HCT116 (cell line): ENCODE measurements around the gene HPX. TPM values are rescaled to one million over a fixed set of nuclear protein-coding genes. Genes with fewer than 3 reads are reported as not detected.
A peak's percentile ranks its signal among the peaks of the same experiment; 100 is the strongest.

ENCODE experiments used
- ATAC-seq: fragments of 200-7000 bp; cut with Tn5 transposase; 2 replicates; pipeline ENCODE4 v1.9.1; 2020; ENCODE audit warnings: mild to moderate bottlenecking, moderate library complexity
- BruUV-seq: library from RNA; stranded (reverse); fragments of 400-500 nt; replicated peaks from 2 replicates; lab custom pipeline; 2021; lab: Mats Ljungman, UMichigan
- CTCF ChIA-PET: fragments of 300-600 bp; sonication (Branson Sonifier 250); formaldehyde crosslinking; loops from one replicate; lab custom pipeline; 2021; ENCODE audit warnings: antibody characterized with exemption; lab: Charles Lee
- POLR2A ChIA-PET: fragments of 300-600, 350-600 bp; sonication (Branson Sonifier 250); formaldehyde crosslinking; loops from one replicate; lab custom pipeline; 2021; ENCODE audit warnings: antibody characterized with exemption; lab: Charles Lee
- RAD21 ChIA-PET, 2 experiments: fragments of 300-600 bp; sonication (Branson Sonifier 250); formaldehyde crosslinking; loops; one replicate each; lab custom pipeline; 2023; ENCODE audit warnings: low total read pairs in 2 of 2; ENCODE audit not compliant: uncharacterized antibody in 2 of 2, unreplicated experiment in 2 of 2, low non-redundant PET in 1 of 2; lab: Charles Lee
- DNase-seq: peaks from one replicate; pipeline ENCODE4 v3.0.0-alpha.2; 2010; ENCODE audit warnings: low read depth, low spot score
- H2AFZ ChIP-seq: fragments of 200-600 bp; shearing (Covaris generic), sonication (generic); 2 replicates; pipeline ENCODE4 v1.6.1; 2017; ENCODE audit warnings: low read depth, mixed run types, mixed read lengths, antibody characterized with exemption, low read length; ENCODE audit not compliant: poor library complexity, severe bottlenecking
- H3K27ac ChIP-seq: 2 replicates; pipeline ENCODE4 v1.5.1; 2012; ENCODE audit warnings: low read depth, low read length
- H3K27me3 ChIP-seq: fragments of 200-600 bp; sonication (generic); 2 replicates; pipeline ENCODE4 v1.6.1; 2016; ENCODE audit warnings: mixed run types, low read length, mixed read lengths; ENCODE audit not compliant: insufficient read depth
- H3K36me3 ChIP-seq, 2 experiments: fragments of 200-500 bp in 1 of 2; fragments of 200-600 bp in 1 of 2; sonication (Bioruptor generic) in 1 of 2; sonication (generic) in 1 of 2; 2 replicates each; pipeline versions ENCODE4 v1.5.1 to v1.6.1; 2014 to 2016; ENCODE audit warnings: low read length in 2 of 2, inconsistent platforms in 1 of 2, mixed read lengths in 1 of 2, mixed run types in 1 of 2; ENCODE audit not compliant: insufficient read depth in 2 of 2, control insufficient read depth in 1 of 2
- H3K4me1 ChIP-seq, 2 experiments: fragments of 200-600 bp in 1 of 2; sonication (generic) in 1 of 2; 2 replicates each; pipeline versions ENCODE4 v1.5.1 to v1.6.1; 2012 to 2017; ENCODE audit warnings: low read length in 2 of 2, inconsistent platforms in 1 of 2, mild to moderate bottlenecking in 1 of 2, mixed read lengths in 1 of 2, mixed run types in 1 of 2, moderate library complexity in 1 of 2; ENCODE audit not compliant: insufficient read depth in 2 of 2, control insufficient read depth in 1 of 2
- H3K4me2 ChIP-seq: fragments of 200-600 bp; sonication (generic); 2 replicates; pipeline ENCODE4 v1.6.1; 2017; ENCODE audit warnings: mixed run types, low read length, mixed read lengths
- H3K4me3 ChIP-seq, 2 experiments: fragments of 200-600 bp in 1 of 2; sonication (generic) in 1 of 2; replicated peaks in 1 of 2; 2 replicates each; pipeline ENCODE4 v1.5.1; 2011 to 2016; ENCODE audit warnings: low read length in 2 of 2, control low read depth in 1 of 2, low read depth in 1 of 2, mild to moderate bottlenecking in 1 of 2, mixed read lengths in 1 of 2, mixed run types in 1 of 2
- H3K79me2 ChIP-seq: fragments of 200-600 bp; sonication (generic); 2 replicates; pipeline ENCODE4 v1.6.1; 2017; ENCODE audit warnings: mild to moderate bottlenecking, mixed run types, low read length, moderate library complexity, mixed read lengths; ENCODE audit not compliant: insufficient read depth
- H3K9ac ChIP-seq: fragments of 200-600 bp; sonication (generic); 2 replicates; pipeline ENCODE4 v1.6.1; 2016; ENCODE audit warnings: low read length, mixed read lengths
- H3K9me2 ChIP-seq: fragments of 200-600 bp; sonication (generic), shearing (Covaris generic); 2 replicates; pipeline ENCODE4 v1.6.1; 2017; ENCODE audit warnings: mixed run types, mild to moderate bottlenecking, moderate library complexity; ENCODE audit not compliant: insufficient read depth
- H3K9me3 ChIP-seq, 2 experiments: fragments of 200-500 bp in 1 of 2; fragments of 200-600 bp in 1 of 2; sonication (Bioruptor generic) in 1 of 2; sonication (generic) in 1 of 2; 2 replicates each; pipeline ENCODE4 v1.6.1; 2014 to 2017; ENCODE audit warnings: low read length in 2 of 2, mixed read lengths in 2 of 2, inconsistent platforms in 1 of 2, low read depth in 1 of 2, mild to moderate bottlenecking in 1 of 2, mixed run types in 1 of 2, moderate library complexity in 1 of 2; ENCODE audit not compliant: control insufficient read depth in 1 of 2, insufficient read depth in 1 of 2
- H4K20me1 ChIP-seq: fragments of 200-600 bp; sonication (generic), shearing (Covaris generic); 2 replicates; pipeline ENCODE4 v1.6.1; 2017; ENCODE audit warnings: mixed run types, mild to moderate bottlenecking, moderate library complexity; ENCODE audit not compliant: insufficient read depth
- CTCF ChIP-seq, 3 experiments: fragments of 200-600 bp in 1 of 3; sonication (generic) in 1 of 3; IDR thresholded peaks in 2 of 3; conservative IDR thresholded peaks in 1 of 3; 2 replicates each; pipeline ENCODE4 v1.5.1; 2012 to 2017; ENCODE audit warnings: low read depth in 2 of 3, low read length in 2 of 3, antibody characterized with exemption in 1 of 3, borderline replicate concordance in 1 of 3, control low read depth in 1 of 3, mild to moderate bottlenecking in 1 of 3, mixed read lengths in 1 of 3, mixed run types in 1 of 3, moderate library complexity in 1 of 3; ENCODE audit not compliant: insufficient read depth in 1 of 3
- EGR1 ChIP-seq: IDR thresholded peaks from 2 replicates; pipeline ENCODE4 v1.6.1; 2012; ENCODE audit warnings: low read depth
- FOSL1 ChIP-seq: IDR thresholded peaks from 2 replicates; pipeline ENCODE4 v1.6.1; 2012; ENCODE audit warnings: low read depth
- POLR2AphosphoS5 ChIP-seq: IDR thresholded peaks from 2 replicates; pipeline ENCODE4 v1.6.1; 2011; ENCODE audit warnings: mild to moderate bottlenecking, low read depth, low read length, moderate library complexity
- SIN3A ChIP-seq: IDR thresholded peaks from 2 replicates; pipeline ENCODE4 v1.6.1; 2012; ENCODE audit warnings: low read depth
- SP1 ChIP-seq: IDR thresholded peaks from 2 replicates; pipeline ENCODE4 v1.6.1; 2012; ENCODE audit warnings: low read depth
- ZFX ChIP-seq: fragments of 450-650 bp; IDR thresholded peaks from 2 replicates; pipeline ENCODE4 v1.6.1; 2017
- intact Hi-C: fragments of 100-400 bp; cut with micrococcal nuclease; formaldehyde crosslinking; loops from 2 replicates; pipeline ENCODE4 v1.10.0; 2022
- total RNA-seq: library from RNA; stranded (reverse); gene quantifications from one replicate; pipeline ENCODE4 v1.2.1, GENCODE V29; 2021; ENCODE audit not compliant: unreplicated experiment

The HPX gene
- total RNA-seq, 1 experiment from 2014 or later, result 4.6 TPM

- Histone ChIP-seq H3K9me3 (no peaks in the 10 kb centered on the region), H3K36me3 (peaks cover 3 to 21% of the 10 kb centered on the region in 2 experiments; a peak in 1 of 4 replicates), H3K9me2 (no peaks in the 10 kb centered on the region), H3K27ac (peak within 1 kb of the TSS; percentile 67), H3K9ac (peak within 1 kb of the TSS; percentile 74), H4K20me1 (no peaks in the 10 kb centered on the region), H3K4me3 (peak within 1 kb of the TSS; percentile 81 to 85), H3K79me2 (peaks cover 3% of the 10 kb centered on the region; the same call in 1 of the 2 replicates), H2AFZ (no peak within 1 kb of the TSS), H3K27me3 (no peaks in the 10 kb centered on the region), H3K4me1 (peaks cover 6 to 32% of the 10 kb centered on the region in 2 experiments; a peak in 3 of 4 replicates), H3K4me2 (peak within 1 kb of the TSS; percentile 95)
- DNase-seq, result peak; percentile 60
- ChIA-PET CTCF (no interaction called here), POLR2A (interaction anchor here (0.8 to 1.6 kb wide), 3 partner anchors 8 to 101 kb away, joined by 3 to 5 read pairs (median 3); partner anchors contain the start of genes ARFIP2 and TIMM10B), RAD21 (interaction anchor here in 1 of 2 experiments (0.6 kb wide), 1 partner anchor 95 kb away, joined by 3 read pairs; no protein-coding TSS in a partner anchor)
- BruUV-seq, result no TSS peak
- TF ChIP-seq FOSL1 (no peak), SIN3A (no peak), POLR2AphosphoS5 (peak; percentile 79), EGR1 (peak; percentile 41; the same call in 1 of the 2 replicates), CTCF (IDR thresholded peaks at IDR 0.05 in 2 of 3, conservative IDR thresholded peaks at IDR 0.05 in 1 of 3; ENCODE audit: borderline replicate concordance in 1 of 3, insufficient read depth in 1 of 3, low read depth in 2 of 3, low read length in 2 of 3) (peak in 1 of 3 experiments; percentile 32; a peak in 3 of 6 replicates), SP1 (no peak), ZFX (peak; percentile 49; the same call in 1 of the 2 replicates)
- peak; percentile 80 for ATAC-seq
- intact Hi-C loops, result no loop called here
Measured at GRCh38 chr11:6473451-6474412, 32.9 kb upstream of the HPX start, which contains the start of gene TRIM3. Gene TRIM3, minus strand, starts transcription at chr11:6473941. Its CDS starts 8,246 bp downstream, at chr11:6465695.
